PFSK-1 (cell line): ENCODE measurements around the gene COL18A1.

Experiments
- FOXP2 ChIP-seq: optimal IDR thresholded peaks from 2 replicates; pipeline ENCODE3; 2011; ENCODE audit warnings: borderline replicate concordance, control low read depth, inconsistent platforms; ENCODE audit not compliant: insufficient read depth; ENCODE audit errors: extremely low read length, extremely low read depth
- POLR2AphosphoS5 ChIP-seq: IDR thresholded peaks from 2 replicates; pipeline ENCODE4 v1.6.1; 2012; ENCODE audit warnings: low read depth, mild to moderate bottlenecking, control low read depth, low read length, moderate library complexity
- SIN3A ChIP-seq: IDR thresholded peaks from 2 replicates; pipeline ENCODE4 v1.6.1; 2012; ENCODE audit warnings: mild to moderate bottlenecking, low read length, moderate library complexity, borderline replicate concordance; ENCODE audit not compliant: insufficient read depth
- TAF1 ChIP-seq: IDR thresholded peaks from 2 replicates; pipeline ENCODE4 v1.6.1; 2012; ENCODE audit warnings: low read length, control low read depth, borderline replicate concordance; ENCODE audit not compliant: insufficient read depth
- TF ChIP-seq, protein P1 (sequence below), 2 experiments: IDR thresholded peaks; 2 replicates each; pipeline versions ENCODE4 v1.6.1 to v1.8.0; 2011 to 2012; ENCODE audit warnings: low read depth in 2 of 2, low read length in 2 of 2, control low read depth in 1 of 2, inconsistent platforms in 1 of 2, mild to moderate bottlenecking in 1 of 2, moderate library complexity in 1 of 2; ENCODE audit not compliant: insufficient read depth in 1 of 2

DNA sequence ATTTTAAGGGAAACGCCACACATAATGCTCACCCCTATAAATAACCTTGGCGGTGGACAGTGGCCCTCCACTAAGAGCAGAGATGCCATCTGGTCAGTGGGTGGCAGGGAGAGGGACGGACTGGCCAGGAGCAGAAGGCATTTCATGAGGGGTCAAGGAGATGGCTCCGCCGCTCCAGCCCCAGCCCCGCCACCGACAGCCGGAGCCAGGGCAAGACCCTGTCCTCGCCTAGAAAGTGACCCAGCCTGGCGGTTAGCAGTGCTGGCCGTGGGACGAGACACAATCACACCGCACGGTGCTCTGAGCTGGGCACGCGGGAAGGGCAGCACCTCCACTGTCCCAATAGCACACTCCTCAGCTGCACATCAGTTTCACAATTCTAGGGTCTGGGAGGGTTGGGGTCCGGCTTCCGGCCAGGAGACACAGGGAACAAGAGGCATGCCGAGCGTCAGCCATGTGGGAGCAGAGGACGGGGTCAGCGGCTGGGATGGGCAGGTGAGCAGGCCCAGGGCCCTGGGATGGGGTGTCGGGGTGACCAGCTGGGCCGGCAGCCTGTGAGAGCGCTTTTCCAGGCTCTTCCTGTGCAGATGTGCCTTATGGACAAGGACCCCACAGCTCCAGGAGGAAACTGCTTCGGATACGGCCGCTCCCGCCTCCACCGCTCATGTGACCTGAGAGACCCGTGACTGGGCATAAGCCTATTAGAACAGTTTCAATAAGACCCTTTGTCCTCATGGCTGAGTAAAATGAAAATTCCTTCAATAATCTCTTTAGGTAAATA is 131.5 kb downstream of the COL18A1 start:
- no peak for TF ChIP-seq POLR2AphosphoS5
- TF ChIP-seq FOXP2, result no peak
- no peak for TF ChIP-seq SIN3A
- TF ChIP-seq, protein P1, sequence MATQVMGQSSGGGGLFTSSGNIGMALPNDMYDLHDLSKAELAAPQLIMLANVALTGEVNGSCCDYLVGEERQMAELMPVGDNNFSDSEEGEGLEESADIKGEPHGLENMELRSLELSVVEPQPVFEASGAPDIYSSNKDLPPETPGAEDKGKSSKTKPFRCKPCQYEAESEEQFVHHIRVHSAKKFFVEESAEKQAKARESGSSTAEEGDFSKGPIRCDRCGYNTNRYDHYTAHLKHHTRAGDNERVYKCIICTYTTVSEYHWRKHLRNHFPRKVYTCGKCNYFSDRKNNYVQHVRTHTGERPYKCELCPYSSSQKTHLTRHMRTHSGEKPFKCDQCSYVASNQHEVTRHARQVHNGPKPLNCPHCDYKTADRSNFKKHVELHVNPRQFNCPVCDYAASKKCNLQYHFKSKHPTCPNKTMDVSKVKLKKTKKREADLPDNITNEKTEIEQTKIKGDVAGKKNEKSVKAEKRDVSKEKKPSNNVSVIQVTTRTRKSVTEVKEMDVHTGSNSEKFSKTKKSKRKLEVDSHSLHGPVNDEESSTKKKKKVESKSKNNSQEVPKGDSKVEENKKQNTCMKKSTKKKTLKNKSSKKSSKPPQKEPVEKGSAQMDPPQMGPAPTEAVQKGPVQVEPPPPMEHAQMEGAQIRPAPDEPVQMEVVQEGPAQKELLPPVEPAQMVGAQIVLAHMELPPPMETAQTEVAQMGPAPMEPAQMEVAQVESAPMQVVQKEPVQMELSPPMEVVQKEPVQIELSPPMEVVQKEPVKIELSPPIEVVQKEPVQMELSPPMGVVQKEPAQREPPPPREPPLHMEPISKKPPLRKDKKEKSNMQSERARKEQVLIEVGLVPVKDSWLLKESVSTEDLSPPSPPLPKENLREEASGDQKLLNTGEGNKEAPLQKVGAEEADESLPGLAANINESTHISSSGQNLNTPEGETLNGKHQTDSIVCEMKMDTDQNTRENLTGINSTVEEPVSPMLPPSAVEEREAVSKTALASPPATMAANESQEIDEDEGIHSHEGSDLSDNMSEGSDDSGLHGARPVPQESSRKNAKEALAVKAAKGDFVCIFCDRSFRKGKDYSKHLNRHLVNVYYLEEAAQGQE (IDR thresholded peaks at IDR 0.05; ENCODE audit: insufficient read depth in 1 of 2, low read depth in 2 of 2, low read length in 2 of 2), result no peak
- no peak for TF ChIP-seq TAF1
